GM11168 (cell line): ENCODE results near the gene CCNB1IP1.

Experiments
- in situ Hi-C: fragments of 300-500 bp; cut with MboI; formaldehyde crosslinking; loops from one replicate; pipeline ENCODE4 v1.12.0; 2022; ENCODE audit warnings: low sequenced_read_pairs; ENCODE audit not compliant: unreplicated experiment

The CCNB1IP1 gene

DNA sequence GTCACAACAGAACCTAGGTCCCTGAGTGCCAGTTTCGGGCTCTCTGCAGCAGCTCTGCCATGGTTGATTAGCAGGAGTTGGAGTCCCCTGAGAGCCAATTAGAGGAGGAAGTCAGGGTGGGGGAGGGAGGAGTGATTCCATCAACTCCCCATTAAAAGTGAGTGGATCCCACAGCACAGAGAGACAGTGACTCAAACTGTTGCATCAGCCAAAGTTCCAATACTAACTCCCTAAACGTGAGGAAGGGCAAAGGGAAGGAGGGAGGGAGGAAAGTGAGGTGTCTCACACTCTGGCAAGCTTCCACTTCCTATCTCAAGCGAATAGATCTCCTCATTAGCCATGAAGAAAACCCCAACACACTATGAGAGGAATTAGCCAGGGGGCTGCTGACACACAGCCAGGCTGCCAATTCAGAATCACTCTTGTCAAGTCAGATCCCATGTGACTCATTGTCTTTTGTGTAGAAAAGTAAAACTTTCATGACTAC is 70.4 kb downstream of the CCNB1IP1 start:
- in situ Hi-C loops, result no loop called here
